Panc1 (cell line): ENCODE measurements around the gene NMNAT3. TPM values are rescaled to one million over a fixed set of nuclear protein-coding genes. Genes with fewer than 3 reads are reported as not detected.

Experiments
- ATAC-seq: fragments of 200-7000 bp; cut with Tn5 transposase; 2 replicates; pipeline ENCODE4 v1.9.1; 2020; ENCODE audit warnings: mild to moderate bottlenecking, moderate library complexity
- BruUV-seq: library from RNA; stranded (reverse); fragments of 400-500 nt; replicated peaks from 2 replicates; lab custom pipeline; 2021; lab: Mats Ljungman, UMichigan
- CTCF ChIA-PET: fragments of 300-600 bp; sonication (Branson Sonifier 250); formaldehyde crosslinking; loops from one replicate; lab custom pipeline; 2022; ENCODE audit warnings: antibody characterized with exemption; lab: Charles Lee
- POLR2A ChIA-PET: fragments of 300-600 bp; sonication (Branson Sonifier 250); formaldehyde crosslinking; loops from one replicate; lab custom pipeline; 2022; ENCODE audit warnings: antibody characterized with exemption; lab: Charles Lee
- DNase-seq: peaks from one replicate; pipeline ENCODE4 v3.0.0-alpha.2; 2010; ENCODE audit warnings: low read depth, low spot score
- H3K27ac ChIP-seq: 2 replicates; pipeline ENCODE4 v1.5.1; 2011; ENCODE audit warnings: mild to moderate bottlenecking, low read length, inconsistent platforms
- H3K27me3 ChIP-seq: fragments of 200-500 bp; sonication (Bioruptor generic); 2 replicates; pipeline ENCODE4 v1.6.0; 2014; ENCODE audit warnings: low read length, inconsistent platforms; ENCODE audit not compliant: control insufficient read depth, insufficient read depth
- H3K36me3 ChIP-seq: fragments of 200-500 bp; sonication (Bioruptor generic); 2 replicates; pipeline ENCODE4 v1.5.1; 2014; ENCODE audit warnings: inconsistent platforms, mild to moderate bottlenecking, low read length, moderate library complexity; ENCODE audit not compliant: control insufficient read depth, insufficient read depth
- H3K4me1 ChIP-seq: 2 replicates; pipeline ENCODE4 v1.5.1; 2011; ENCODE audit warnings: inconsistent platforms, mild to moderate bottlenecking, low read length, moderate library complexity; ENCODE audit not compliant: control insufficient read depth, insufficient read depth
- H3K4me3 ChIP-seq, 2 experiments: 2 replicates each; pipeline ENCODE4 v1.5.1; 2011 to 2012; ENCODE audit warnings: low read depth in 2 of 2, low read length in 2 of 2, mild to moderate bottlenecking in 2 of 2, inconsistent platforms in 1 of 2, moderate library complexity in 1 of 2
- H3K9me3 ChIP-seq: fragments of 200-500 bp; sonication (Bioruptor generic); 2 replicates; pipeline ENCODE4 v1.5.1; 2014; ENCODE audit warnings: low read depth, mild to moderate bottlenecking, inconsistent platforms, low read length, moderate library complexity; ENCODE audit not compliant: control insufficient read depth, insufficient read depth
- POLR2AphosphoS5 ChIP-seq: IDR thresholded peaks from 2 replicates; pipeline ENCODE4 v1.6.1; 2012; ENCODE audit warnings: mild to moderate bottlenecking, low read depth, low read length, moderate library complexity
- SIN3A ChIP-seq: IDR thresholded peaks from 2 replicates; pipeline ENCODE4 v1.6.1; 2012; ENCODE audit warnings: low read depth, mild to moderate bottlenecking, low read length, moderate library complexity, borderline replicate concordance; ENCODE audit not compliant: insufficient read depth
- TCF7L2 ChIP-seq: IDR thresholded peaks from 2 replicates; pipeline ENCODE4 v1.6.1; 2011; ENCODE audit warnings: mild to moderate bottlenecking, low read depth, low read length, inconsistent platforms
- in situ Hi-C: cut with HindIII; loops from 2 replicates; pipeline ENCODE4 v1.10.0; 2016; ENCODE audit warnings: low sequenced_read_pairs, low pct_unique_long_range_greater_than_20kb
- intact Hi-C: fragments of 100-400 bp; cut with micrococcal nuclease; formaldehyde crosslinking; loops from one replicate; pipeline ENCODE4 v1.10.0; 2022; ENCODE audit not compliant: unreplicated experiment
- total RNA-seq: library from RNA; stranded (reverse); gene quantifications from one replicate; pipeline ENCODE4 v1.2.1, GENCODE V29; 2021; ENCODE audit not compliant: unreplicated experiment
- TF ChIP-seq, protein P1 (sequence below): fragments of 450-650 bp; IDR thresholded peaks from 2 replicates; pipeline ENCODE4 v1.5.1; 2017; ENCODE audit warnings: mild to moderate bottlenecking
- TF ChIP-seq, protein P2 (sequence below), 2 experiments: IDR thresholded peaks; 2 replicates each; pipeline ENCODE4 v1.6.1; 2011 to 2012; ENCODE audit warnings: low read depth in 2 of 2, control low read depth in 1 of 2, low read length in 1 of 2, mild to moderate bottlenecking in 1 of 2, moderate library complexity in 1 of 2; ENCODE audit not compliant: insufficient read depth in 1 of 2

Gene NMNAT3
- total RNA-seq, 1 experiment from 2014 or later, result 1.9 TPM

DNA sequence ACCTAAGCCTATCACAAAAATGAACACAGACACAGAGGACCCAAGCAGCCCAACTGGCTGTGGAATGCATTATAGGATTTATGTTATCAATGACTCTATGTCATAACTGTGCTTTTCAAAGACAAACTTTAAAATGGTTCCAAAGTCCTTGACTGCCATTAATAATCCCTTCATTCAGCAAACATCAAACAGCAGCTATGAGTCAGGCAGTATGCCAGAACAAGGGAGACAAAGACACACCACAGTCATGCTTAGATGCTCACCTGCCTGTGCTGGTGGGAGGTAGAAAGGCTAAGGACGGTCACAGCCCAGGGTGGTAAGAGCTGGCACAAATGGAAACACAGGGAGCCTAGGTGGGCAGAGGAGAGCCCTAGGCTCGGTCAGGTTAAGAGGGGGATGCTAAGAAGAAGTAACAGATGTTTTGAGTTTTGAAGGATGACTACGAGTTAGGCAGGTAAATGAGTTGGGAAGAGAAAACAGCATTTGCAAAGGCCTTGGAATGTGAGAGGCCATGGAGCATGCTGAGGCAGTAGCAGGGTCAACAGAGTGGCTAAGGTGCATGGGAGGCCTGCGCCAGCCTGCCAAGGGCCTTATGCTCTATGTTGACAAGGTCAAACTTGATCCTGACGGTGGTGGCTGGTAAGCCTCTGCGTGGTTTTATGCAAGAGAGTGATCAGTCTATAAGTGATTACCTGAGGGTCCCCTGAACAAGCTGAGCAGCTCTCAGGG, 23.0 kb downstream of the NMNAT3 start:
- Histone ChIP-seq H3K9me3 (no peaks in the 10 kb centered on the region), H3K36me3 (no peaks in the 10 kb centered on the region), H3K4me3 (no peak overlapping the region), H3K27me3 (no peaks in the 10 kb centered on the region), H3K4me1 (no peaks in the 10 kb centered on the region), H3K27ac (no peak overlapping the region)
- in situ Hi-C loops, result no loop called here
- POLR2A ChIA-PET, result no interaction called here
- CTCF ChIA-PET, result no interaction called here
- DNase-seq (no peak), ATAC-seq (no peak)
- no TSS peak for BruUV-seq
- TF ChIP-seq TCF7L2 (no peak), SIN3A (no peak), POLR2AphosphoS5 (no peak)
- TF ChIP-seq, protein P1, sequence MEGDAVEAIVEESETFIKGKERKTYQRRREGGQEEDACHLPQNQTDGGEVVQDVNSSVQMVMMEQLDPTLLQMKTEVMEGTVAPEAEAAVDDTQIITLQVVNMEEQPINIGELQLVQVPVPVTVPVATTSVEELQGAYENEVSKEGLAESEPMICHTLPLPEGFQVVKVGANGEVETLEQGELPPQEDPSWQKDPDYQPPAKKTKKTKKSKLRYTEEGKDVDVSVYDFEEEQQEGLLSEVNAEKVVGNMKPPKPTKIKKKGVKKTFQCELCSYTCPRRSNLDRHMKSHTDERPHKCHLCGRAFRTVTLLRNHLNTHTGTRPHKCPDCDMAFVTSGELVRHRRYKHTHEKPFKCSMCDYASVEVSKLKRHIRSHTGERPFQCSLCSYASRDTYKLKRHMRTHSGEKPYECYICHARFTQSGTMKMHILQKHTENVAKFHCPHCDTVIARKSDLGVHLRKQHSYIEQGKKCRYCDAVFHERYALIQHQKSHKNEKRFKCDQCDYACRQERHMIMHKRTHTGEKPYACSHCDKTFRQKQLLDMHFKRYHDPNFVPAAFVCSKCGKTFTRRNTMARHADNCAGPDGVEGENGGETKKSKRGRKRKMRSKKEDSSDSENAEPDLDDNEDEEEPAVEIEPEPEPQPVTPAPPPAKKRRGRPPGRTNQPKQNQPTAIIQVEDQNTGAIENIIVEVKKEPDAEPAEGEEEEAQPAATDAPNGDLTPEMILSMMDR, result no peak
- TF ChIP-seq, protein P2, sequence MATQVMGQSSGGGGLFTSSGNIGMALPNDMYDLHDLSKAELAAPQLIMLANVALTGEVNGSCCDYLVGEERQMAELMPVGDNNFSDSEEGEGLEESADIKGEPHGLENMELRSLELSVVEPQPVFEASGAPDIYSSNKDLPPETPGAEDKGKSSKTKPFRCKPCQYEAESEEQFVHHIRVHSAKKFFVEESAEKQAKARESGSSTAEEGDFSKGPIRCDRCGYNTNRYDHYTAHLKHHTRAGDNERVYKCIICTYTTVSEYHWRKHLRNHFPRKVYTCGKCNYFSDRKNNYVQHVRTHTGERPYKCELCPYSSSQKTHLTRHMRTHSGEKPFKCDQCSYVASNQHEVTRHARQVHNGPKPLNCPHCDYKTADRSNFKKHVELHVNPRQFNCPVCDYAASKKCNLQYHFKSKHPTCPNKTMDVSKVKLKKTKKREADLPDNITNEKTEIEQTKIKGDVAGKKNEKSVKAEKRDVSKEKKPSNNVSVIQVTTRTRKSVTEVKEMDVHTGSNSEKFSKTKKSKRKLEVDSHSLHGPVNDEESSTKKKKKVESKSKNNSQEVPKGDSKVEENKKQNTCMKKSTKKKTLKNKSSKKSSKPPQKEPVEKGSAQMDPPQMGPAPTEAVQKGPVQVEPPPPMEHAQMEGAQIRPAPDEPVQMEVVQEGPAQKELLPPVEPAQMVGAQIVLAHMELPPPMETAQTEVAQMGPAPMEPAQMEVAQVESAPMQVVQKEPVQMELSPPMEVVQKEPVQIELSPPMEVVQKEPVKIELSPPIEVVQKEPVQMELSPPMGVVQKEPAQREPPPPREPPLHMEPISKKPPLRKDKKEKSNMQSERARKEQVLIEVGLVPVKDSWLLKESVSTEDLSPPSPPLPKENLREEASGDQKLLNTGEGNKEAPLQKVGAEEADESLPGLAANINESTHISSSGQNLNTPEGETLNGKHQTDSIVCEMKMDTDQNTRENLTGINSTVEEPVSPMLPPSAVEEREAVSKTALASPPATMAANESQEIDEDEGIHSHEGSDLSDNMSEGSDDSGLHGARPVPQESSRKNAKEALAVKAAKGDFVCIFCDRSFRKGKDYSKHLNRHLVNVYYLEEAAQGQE (IDR thresholded peaks at IDR 0.05; ENCODE audit: insufficient read depth in 1 of 2, low read depth in 2 of 2, low read length in 1 of 2), result no peak
- intact Hi-C loops, result no loop called here

DNA sequence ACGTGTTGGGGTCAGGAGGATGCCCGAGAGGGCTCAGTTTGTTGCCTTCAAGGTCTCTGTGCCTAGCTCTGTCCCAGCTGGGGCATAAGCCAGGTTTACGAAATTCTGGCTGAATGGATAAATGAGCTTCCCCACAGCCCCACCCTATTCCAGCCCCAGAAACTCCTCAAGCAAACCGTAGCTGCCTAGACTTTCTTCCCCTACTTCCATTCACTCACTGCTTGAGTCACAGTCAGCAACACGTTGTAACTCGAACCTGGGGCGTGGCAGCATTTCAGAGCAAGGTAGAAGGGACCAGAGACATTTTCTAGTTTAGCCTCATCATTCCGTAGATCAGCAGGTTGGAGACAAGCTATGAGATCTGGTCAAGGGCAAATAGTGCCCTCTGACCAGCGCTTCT, 24.2 kb downstream of the NMNAT3 start:
- no peaks in the 10 kb centered on the region for H3K4me1 ChIP-seq
- ChIA-PET POLR2A (no interaction called here), CTCF (no interaction called here)
- in situ Hi-C loops, result no loop called here
- DNase-seq, result no peak
- H3K4me3 ChIP-seq, result no peak overlapping the region
- no peaks in the 10 kb centered on the region for H3K36me3 ChIP-seq
- H3K27me3 ChIP-seq, result no peaks in the 10 kb centered on the region
- intact Hi-C loops, result no loop called here
- no TSS peak for BruUV-seq
- H3K9me3 ChIP-seq, result no peaks in the 10 kb centered on the region
- H3K27ac ChIP-seq, result no peak overlapping the region
- ATAC-seq, result no peak
- no peak for TF ChIP-seq POLR2AphosphoS5
- no peak for TF ChIP-seq SIN3A
- TF ChIP-seq, protein P1, result no peak
- TF ChIP-seq, protein P2 (IDR thresholded peaks at IDR 0.05; ENCODE audit: insufficient read depth in 1 of 2, low read depth in 2 of 2, low read length in 1 of 2), result no peak
- no peak for TF ChIP-seq TCF7L2
